ENCODE results near the gene PDCD2L.

GRCh38 chr19:34461375-34462100 lies 57.3 kb downstream of the PDCD2L start:
- TF ChIP-seq CTCF (IDR thresholded peaks at IDR 0.05): no peak
- no peak for TF ChIP-seq POLR2A (IDR thresholded peaks at IDR 0.05)
